Stimulated activated CD8-positive, alpha-beta memory T cell treated with anti-CD3 and anti-CD28 coated beads, Interleukin-4, amount 100 ng/mL, for 48 hours (primary cell): ENCODE data around the gene ATXN3L.
"Not testable (repeated sequence)": the region's sequence is repeated elsewhere in the genome, so short reads cannot be mapped to it uniquely, and the experiment has no call there.

Experiments used
- DNase-seq: peaks from one replicate; pipeline ENCODE4 v3.0.0-alpha.2; 2020

ATXN3L gene

GRCh38 chrX:13304052-13304451, 15.8 kb downstream of the ATXN3L start:
- no peak for DNase-seq

DNA sequence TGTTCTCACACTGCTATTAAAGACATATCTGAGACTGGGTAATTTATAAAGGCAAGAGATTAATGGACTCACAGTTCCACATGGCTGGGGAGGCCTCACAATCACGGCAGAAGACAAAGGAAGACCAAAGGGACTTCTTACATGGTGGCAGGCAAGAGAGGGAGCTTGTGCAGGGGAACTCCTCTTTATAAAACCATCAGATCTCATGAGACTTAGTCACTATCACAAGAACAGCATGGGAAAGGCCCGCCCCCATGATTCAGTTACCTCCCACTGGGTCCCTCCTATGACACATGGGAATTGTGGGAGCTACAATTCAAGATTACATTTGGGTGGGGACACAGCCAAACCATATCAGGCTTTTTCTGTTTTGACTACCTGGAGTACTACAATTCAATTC, 16.6 kb downstream of the ATXN3L start:
- not testable (repeated sequence) for DNase-seq

GRCh38 chrX:13298836-13299235, 21.0 kb downstream of the ATXN3L start:
- no peak for DNase-seq

DNA sequence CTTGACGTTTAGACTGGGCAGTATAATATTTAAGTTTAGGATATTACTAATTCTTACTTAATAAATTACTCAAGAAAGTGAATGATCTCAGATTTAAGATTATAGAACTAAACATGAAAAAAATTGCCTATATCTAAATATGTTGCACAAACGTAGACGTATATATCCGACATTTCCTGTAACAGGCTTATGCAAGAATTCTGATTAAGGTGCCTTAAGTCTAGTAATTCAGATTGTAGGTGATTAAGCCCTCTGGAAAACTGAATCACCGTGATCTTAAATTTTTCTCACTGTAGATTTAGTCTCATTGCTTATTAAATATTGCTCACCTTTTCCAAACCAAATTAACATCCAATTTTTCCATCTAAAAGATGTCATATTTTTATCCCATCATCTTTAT, 24.0 kb downstream of the ATXN3L start:
- no peak for DNase-seq

DNA sequence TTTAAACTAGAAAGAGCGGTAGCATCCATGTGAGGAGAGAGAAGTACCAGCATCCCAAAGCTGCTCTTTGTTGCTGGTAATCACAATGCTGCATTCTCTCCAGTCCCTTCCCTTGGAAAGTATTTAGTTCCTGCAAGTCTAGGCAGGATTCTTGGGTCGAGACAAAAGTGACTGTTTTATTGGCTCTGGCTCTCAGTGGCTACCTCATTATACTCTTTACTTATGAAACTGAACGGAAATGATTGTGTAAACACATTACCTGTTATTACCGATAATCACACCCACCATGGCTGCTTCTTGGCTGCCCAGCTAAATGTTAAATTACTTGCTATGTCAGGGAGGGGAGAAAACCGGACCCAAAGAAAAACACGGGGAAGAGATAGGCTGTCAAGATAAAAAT, 26.2 kb downstream of the ATXN3L start:
- DNase-seq, result no peak

- DNase-seq, result no peak
Measured at GRCh38 chrX:13290891-13291614, 28.8 kb downstream of the ATXN3L start.

DNA sequence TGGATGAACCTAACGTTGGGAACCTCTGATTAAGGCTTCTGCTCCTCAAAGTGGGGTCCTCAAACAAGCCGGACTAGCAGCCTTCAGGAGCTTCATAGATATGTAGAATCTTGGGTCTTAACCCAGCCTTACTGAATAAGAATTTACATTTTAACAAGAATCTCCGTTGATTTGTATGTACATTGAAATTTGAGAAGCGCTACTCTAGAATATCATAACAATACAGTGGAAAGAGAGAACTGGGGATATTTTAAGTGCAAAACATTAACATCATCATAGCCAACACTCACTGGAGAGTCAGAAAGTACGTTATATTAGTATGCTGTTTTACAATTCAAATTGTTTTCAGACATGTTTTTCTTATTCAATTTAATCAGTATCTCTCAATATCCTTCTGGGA, 31.2 kb downstream of the ATXN3L start:
- no peak for DNase-seq

DNA sequence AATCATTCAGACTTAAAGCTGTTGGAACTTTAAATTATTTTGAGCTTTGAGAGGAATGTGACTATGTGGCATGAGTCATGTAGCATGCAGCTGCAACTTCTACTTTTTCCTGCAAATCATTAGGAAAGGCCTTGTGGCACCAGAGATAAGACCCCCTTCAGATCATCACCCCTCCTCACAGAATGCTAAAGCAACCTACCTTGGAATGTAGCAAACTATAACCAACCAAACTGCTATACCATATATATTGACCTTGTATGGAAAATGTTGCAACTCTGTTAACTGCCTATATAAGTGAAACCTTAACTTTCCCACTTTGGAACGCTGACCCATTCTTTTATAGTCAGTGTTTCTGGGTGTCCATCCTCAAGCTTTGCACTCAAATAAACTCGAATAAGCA, 32.0 kb downstream of the ATXN3L start:
- no peak for DNase-seq

GRCh38 chrX:13285693-13286092, 34.2 kb downstream of the ATXN3L start:
- no peak for DNase-seq

GRCh38 chrX:13285229-13285628, 34.6 kb downstream of the ATXN3L start:
- DNase-seq, result no peak

GRCh38 chrX:13284570-13284969, 35.3 kb downstream of the ATXN3L start:
- DNase-seq, result no peak

GRCh38 chrX:13283950-13284546, 35.8 kb downstream of the ATXN3L start:
- no peak for DNase-seq

DNA sequence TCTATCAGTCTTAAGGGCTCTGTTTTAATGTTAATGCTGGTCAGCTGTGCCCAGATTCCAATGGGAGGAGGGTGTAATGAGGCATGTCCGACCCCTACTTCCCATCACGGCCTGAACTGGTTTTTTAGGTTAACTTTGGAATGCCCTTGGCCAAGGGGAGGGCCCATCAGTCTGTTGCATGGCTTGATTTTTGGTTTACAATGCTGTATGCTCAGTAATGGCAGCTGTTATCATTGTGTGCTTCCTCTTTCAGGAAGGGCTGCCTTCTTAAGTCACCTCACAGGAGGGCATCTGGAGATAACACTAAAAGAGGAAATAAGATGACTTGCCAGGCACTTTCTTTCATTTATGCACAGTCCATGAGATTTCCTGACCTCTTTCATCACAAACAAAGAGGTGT, 36.3 kb downstream of the ATXN3L start:
- DNase-seq, result no peak

DNA sequence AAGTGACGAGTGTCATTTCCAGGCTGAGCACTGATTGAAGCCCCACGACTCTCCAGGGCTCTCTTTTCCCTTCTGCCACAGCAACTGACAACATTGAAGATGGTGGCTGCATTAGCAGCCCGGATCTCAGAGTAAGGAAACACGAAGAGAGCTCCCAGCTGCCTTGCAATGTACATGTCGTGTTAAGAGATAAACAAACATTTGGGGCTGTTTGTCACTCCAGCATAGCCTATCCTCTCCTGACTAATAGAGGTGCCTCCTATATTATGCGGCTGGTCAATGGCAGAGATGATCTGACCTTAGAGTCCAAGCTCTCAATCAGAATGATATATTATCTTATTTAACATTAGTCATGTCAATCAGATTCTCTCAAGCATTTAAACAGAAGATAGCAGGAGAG, 38.6 kb downstream of the ATXN3L start:
- no peak for DNase-seq

DNA sequence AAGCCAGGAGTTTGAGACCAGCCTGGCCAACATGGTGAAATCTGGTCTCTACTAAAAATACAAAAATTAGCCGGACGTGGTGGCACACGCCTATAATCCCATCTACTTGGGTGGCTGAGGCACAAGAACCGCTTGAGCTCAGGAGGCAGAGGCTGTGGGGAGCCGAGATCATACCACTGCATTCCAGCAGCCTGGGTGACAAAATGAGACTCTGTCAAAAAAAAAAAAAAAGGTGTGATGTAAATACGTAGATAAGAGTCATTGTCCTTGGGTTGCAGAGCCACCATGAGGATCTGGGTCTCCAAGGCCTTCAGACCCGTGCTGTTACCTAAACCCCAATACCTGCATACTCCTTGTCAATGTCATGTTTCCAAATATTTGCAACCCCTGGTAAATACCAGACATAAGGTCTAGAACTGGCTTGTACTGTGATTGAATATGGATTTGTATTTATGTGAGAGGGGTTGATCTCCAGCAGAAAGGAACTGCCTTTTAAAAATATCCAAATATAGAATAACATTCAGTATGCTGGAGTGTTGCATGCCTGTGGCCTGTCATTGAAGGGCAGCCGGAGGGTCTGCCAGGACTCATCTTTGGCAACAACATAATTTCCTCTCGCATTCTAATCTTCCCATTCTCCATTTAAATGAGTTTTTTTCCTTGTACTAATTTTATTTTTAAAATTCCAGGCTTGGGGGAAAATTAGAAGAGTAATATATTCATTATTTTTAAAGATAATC, 40.4 kb downstream of the ATXN3L start:
- DNase-seq, result no peak

- no peak for DNase-seq
Measured at GRCh38 chrX:13277539-13277938, 42.3 kb downstream of the ATXN3L start.

- DNase-seq, result no peak
Measured at GRCh38 chrX:13276991-13277390, 42.9 kb downstream of the ATXN3L start.

DNA sequence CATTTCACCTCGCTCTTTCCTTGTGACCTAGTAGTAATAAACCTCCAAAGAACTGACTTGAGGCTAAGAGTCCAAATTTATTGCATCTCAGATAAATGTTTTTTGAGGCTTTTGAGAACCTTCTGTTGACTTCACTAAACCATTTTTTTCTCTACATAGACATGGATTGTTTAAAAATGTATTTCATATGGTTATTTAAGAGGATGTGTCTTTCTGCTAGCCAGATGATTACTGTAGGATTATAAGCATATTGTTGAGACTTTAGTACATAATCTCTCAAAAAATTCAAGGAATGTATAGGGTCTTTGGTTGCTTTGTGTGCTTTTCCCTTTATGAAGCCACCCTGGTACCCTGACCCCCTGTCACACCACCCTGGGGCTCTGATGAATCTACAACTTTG, 44.8 kb downstream of the ATXN3L start:
- no peak for DNase-seq

GRCh38 chrX:13272426-13272825, 47.4 kb downstream of the ATXN3L start:
- DNase-seq, result no peak

GRCh38 chrX:13271511-13271910, 48.3 kb downstream of the ATXN3L start:
- DNase-seq, result no peak

DNA sequence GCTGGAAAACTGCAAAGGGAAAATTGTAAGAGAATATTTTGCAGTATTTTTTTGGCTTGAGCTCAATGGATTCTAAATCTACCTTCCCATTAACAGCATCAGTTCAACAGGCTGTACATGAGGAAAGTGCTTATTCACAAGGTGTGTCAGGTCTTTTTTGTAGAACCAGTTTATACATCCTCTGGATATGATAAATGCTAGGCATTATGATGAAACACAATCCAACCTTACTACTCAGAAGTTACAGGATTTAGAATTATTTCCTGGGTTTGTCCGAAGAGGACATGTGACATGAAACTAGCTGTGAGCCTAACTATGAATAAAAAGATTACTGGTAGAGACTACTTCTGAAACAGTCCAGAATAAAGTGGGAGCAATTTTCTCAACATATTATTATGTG, 49.5 kb downstream of the ATXN3L start:
- no peak for DNase-seq

DNA sequence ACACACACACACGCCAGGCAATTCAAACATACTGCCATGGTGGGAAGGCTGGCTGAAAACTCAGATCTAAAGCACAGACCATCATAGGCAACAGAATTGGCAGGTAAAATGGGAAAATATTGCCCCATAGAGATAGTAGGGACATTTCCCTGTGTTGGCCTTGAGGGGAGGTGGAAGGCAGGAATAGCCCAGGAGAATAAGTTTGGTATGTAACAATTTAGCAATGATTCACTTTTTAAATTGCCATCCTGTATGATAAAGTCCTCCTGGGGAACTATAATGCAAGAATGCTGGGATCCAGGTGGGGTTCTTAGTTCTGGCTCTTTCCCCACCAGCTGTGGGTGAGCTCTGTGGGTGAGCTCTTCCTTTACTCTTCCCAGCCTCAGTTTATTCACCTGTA, 51.0 kb downstream of the ATXN3L start:
- no peak for DNase-seq
